ACC112 (cell line): ENCODE data around the gene MACO1.

ENCODE experiments used
- H2AFZ ChIP-seq: fragments of 200-600 bp; sonication (generic); one replicate; pipeline ENCODE4 v1.6.0; 2017; ENCODE audit warnings: antibody characterized with exemption, low read length; ENCODE audit not compliant: unreplicated experiment
- H3K27ac ChIP-seq: fragments of 200-600 bp; sonication (generic); 2 replicates; pipeline ENCODE4 v1.5.1; 2014; ENCODE audit warnings: low read depth, mild to moderate bottlenecking, antibody characterized with exemption, low read length, moderate library complexity
- H3K27me3 ChIP-seq: fragments of 200-600 bp; sonication (generic); 2 replicates; pipeline ENCODE4 v1.6.1; 2014; ENCODE audit warnings: mild to moderate bottlenecking, antibody characterized with exemption, low read length, moderate library complexity, mixed read lengths; ENCODE audit not compliant: insufficient read depth
- H3K36me3 ChIP-seq: fragments of 200-600 bp; sonication (generic); 2 replicates; pipeline ENCODE4 v1.6.1; 2016; ENCODE audit warnings: mild to moderate bottlenecking, antibody characterized with exemption, low read length, moderate library complexity, mixed read lengths; ENCODE audit not compliant: insufficient read depth
- H3K4me1 ChIP-seq: fragments of 200-600 bp; sonication (generic); one replicate; pipeline ENCODE4 v1.6.1; 2016; ENCODE audit warnings: low read length, mixed read lengths; ENCODE audit not compliant: insufficient read depth, unreplicated experiment, control insufficient read depth
- H3K4me3 ChIP-seq: fragments of 200-600 bp; sonication (generic); 2 replicates; pipeline ENCODE4 v1.5.1; 2014; ENCODE audit warnings: mild to moderate bottlenecking, low read depth, low read length
- H3K79me2 ChIP-seq: fragments of 200-600 bp; sonication (generic); one replicate; pipeline ENCODE4 v1.6.0; 2016; ENCODE audit warnings: low read length; ENCODE audit not compliant: control insufficient read depth, unreplicated experiment, insufficient read depth

The MACO1 gene

GRCh38 chr1:25516686-25517085, 86.0 kb downstream of the MACO1 start:
- Histone ChIP-seq H3K4me3 (no peak overlapping the region), H3K36me3 (no peaks in the 10 kb centered on the region), H3K27ac (no peak overlapping the region), H2AFZ (no peak overlapping the region), H3K4me1 (no peaks in the 10 kb centered on the region), H3K27me3 (no peaks in the 10 kb centered on the region), H3K79me2 (no peaks in the 10 kb centered on the region)

DNA sequence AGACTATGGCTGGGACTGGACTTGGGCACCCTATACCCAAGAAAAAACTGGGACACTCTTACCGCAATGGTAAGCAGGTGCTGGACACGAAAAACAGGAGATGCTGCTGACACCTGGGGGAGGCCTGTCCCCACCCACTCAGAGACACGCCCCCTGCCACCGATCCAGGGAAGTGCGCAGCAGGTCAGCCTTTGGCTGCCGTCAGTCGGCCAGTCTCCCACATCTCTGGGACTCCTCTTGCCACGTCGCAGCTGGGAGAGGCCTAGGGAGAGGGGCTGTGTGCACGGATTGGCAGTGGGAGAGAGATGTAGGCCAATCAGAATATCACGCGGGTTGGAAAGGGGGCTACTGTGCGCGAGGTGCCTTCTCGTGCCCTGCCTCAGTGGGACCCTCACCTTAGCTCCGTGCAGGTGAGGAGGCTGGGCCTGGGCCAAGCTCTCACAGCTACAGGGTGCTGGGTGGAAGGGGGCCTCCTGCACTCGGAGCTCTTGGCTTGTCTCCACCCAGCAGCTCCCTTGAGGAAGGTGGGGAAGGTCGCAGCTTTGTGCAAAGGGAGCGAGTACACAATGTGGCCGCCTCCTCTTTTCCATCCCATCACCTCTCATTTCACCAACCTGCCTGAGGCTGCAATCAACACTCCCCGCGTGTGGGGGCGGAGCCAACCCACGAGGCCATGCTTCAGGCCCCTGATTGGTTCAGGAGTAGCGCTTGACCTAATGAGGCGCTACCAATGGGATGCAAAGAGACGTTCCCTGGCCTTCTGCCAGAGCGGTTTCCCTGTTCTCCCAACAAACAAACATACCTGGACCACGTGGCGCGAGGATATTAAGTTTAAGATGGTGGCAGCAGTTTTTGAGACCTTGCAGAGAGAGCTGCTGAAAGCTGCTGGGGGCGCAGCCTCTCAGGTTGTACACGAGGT, 87.0 kb downstream of the MACO1 start:
- H3K79me2 ChIP-seq = no peaks in the 10 kb centered on the region
- H3K4me1 ChIP-seq = no peaks in the 10 kb centered on the region
- no peaks in the 10 kb centered on the region for H3K27me3 ChIP-seq
- H2AFZ ChIP-seq = no peak overlapping the region
- no peaks in the 10 kb centered on the region for H3K36me3 ChIP-seq
- no peak overlapping the region for H3K27ac ChIP-seq
- H3K4me3 ChIP-seq = no peak overlapping the region

GRCh38 chr1:25519624-25520023, 88.9 kb downstream of the MACO1 start:
- Histone ChIP-seq H3K27me3 (peaks cover 2% of the 10 kb centered on the region; the same call in 1 of the 2 replicates), H3K4me3 (no peak overlapping the region), H3K36me3 (no peaks in the 10 kb centered on the region), H3K27ac (no peak overlapping the region), H3K79me2 (no peaks in the 10 kb centered on the region), H3K4me1 (no peaks in the 10 kb centered on the region), H2AFZ (no peak overlapping the region)

GRCh38 chr1:25520446-25521061, 89.9 kb downstream of the MACO1 start:
- Histone ChIP-seq H3K27me3 (peaks cover 11% of the 10 kb centered on the region; the same call in 1 of the 2 replicates), H3K4me3 (no peak overlapping the region), H3K4me1 (no peaks in the 10 kb centered on the region), H3K79me2 (no peaks in the 10 kb centered on the region), H3K36me3 (no peaks in the 10 kb centered on the region), H3K27ac (no peak overlapping the region), H2AFZ (no peak overlapping the region)

- H3K27ac ChIP-seq = no peak overlapping the region
Observed at GRCh38 chr1:25522031-25522655, 91.4 kb downstream of the MACO1 start.

GRCh38 chr1:25523542-25523941, 92.8 kb downstream of the MACO1 start:
- no peaks in the 10 kb centered on the region for H3K36me3 ChIP-seq
- no peak overlapping the region for H3K4me3 ChIP-seq
- no peak overlapping the region for H2AFZ ChIP-seq

More at GRCh38 chr1:25522031-25522655, 91.4 kb downstream of the MACO1 start:
- Histone ChIP-seq H3K27me3 (peaks cover 25% of the 10 kb centered on the region; the same call in 1 of the 2 replicates), H3K79me2 (no peaks in the 10 kb centered on the region), H3K4me1 (no peaks in the 10 kb centered on the region), H2AFZ (no peak overlapping the region), H3K4me3 (no peak overlapping the region), H3K36me3 (no peaks in the 10 kb centered on the region)

DNA sequence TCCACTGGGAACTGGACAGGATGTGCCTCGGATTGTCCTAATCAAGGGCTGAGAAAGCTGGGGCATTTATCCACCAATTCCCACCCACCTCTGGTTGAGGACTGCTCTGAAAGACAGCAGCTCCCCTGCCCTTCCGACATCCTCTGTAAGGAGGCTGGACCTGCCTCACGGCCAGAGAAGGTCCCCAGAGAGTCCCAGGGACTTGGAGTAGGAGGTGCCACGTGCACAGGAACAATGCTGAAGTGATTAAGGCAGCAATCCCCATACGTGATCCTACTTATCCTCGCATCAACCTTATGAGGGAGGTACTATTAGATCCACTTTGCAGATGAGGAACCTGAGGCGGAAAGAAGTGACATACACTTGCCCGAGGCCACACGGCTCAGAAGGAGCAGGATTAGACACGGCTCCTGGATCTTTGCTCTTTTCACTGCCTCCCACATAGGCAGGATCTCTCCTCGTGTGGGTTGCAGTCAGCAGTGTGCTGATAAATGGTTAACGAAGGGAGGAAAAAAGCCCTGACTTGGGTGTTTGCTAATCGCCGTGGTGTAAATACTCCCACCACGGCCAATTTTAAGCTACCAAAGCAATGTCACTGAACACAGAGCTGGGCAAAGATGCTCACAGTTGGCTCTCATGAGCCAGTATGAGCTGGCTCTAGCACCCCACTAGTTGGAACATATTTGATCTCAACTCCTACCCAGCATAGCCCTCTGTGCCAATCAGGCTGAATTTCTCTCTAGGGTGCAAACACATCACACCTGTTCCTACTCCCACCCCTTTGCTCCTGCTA, 94.1 kb downstream of the MACO1 start:
- no peaks in the 10 kb centered on the region for H3K79me2 ChIP-seq
- no peak overlapping the region for H2AFZ ChIP-seq
- H3K4me1 ChIP-seq = no peaks in the 10 kb centered on the region
- H3K36me3 ChIP-seq = no peaks in the 10 kb centered on the region
- no peak overlapping the region for H3K4me3 ChIP-seq
- no peak overlapping the region for H3K27ac ChIP-seq
- peaks cover 27% of the 10 kb centered on the region; the same call in 1 of the 2 replicates for H3K27me3 ChIP-seq

More at GRCh38 chr1:25523542-25523941, 92.8 kb downstream of the MACO1 start:
- H3K27ac ChIP-seq = no peak overlapping the region
- H3K4me1 ChIP-seq = no peaks in the 10 kb centered on the region
- no peaks in the 10 kb centered on the region for H3K79me2 ChIP-seq
- peaks cover 27% of the 10 kb centered on the region; the same call in 1 of the 2 replicates for H3K27me3 ChIP-seq

- H3K4me1 ChIP-seq = no peaks in the 10 kb centered on the region
- no peak overlapping the region for H3K4me3 ChIP-seq
- H3K79me2 ChIP-seq = no peaks in the 10 kb centered on the region
- H3K27ac ChIP-seq = no peak overlapping the region
- no peaks in the 10 kb centered on the region for H3K36me3 ChIP-seq
- no peak overlapping the region for H2AFZ ChIP-seq
- H3K27me3 ChIP-seq = peaks cover 27% of the 10 kb centered on the region; the same call in 1 of the 2 replicates
Observed at GRCh38 chr1:25525361-25525688, 94.6 kb downstream of the MACO1 start.

GRCh38 chr1:25526753-25527152, 96.1 kb downstream of the MACO1 start:
- H3K4me3 ChIP-seq = no peak overlapping the region

GRCh38 chr1:25527226-25527846, 96.6 kb downstream of the MACO1 start:
- no peak overlapping the region for H3K27ac ChIP-seq
- no peaks in the 10 kb centered on the region for H3K79me2 ChIP-seq
- no peaks in the 10 kb centered on the region for H3K36me3 ChIP-seq
- H3K27me3 ChIP-seq = peaks cover 27% of the 10 kb centered on the region; the same call in 1 of the 2 replicates
- no peaks in the 10 kb centered on the region for H3K4me1 ChIP-seq
- no peak overlapping the region for H2AFZ ChIP-seq
- no peak overlapping the region for H3K4me3 ChIP-seq

More at GRCh38 chr1:25526753-25527152, 96.1 kb downstream of the MACO1 start:
- no peaks in the 10 kb centered on the region for H3K79me2 ChIP-seq
- H3K27me3 ChIP-seq = peaks cover 27% of the 10 kb centered on the region; the same call in 1 of the 2 replicates
- H3K27ac ChIP-seq = no peak overlapping the region
- no peak overlapping the region for H2AFZ ChIP-seq
- no peaks in the 10 kb centered on the region for H3K36me3 ChIP-seq
- H3K4me1 ChIP-seq = no peaks in the 10 kb centered on the region
